ENCODE results near the gene ARHGEF16.

- TF ChIP-seq CTCF (IDR thresholded peaks at IDR 0.05) = no peak
- TF ChIP-seq POLR2A (IDR thresholded peaks at IDR 0.05) = no peak
- no peak for TF ChIP-seq EP300 (IDR thresholded peaks at IDR 0.05)
These were observed 49.8 kb downstream of the ARHGEF16 start for GRCh38 chr1:3504151-3504821.
